H1 (cell line): ENCODE data around the gene GNAI1. TPM values are rescaled to one million over a fixed set of nuclear protein-coding genes. Genes with fewer than 3 reads are reported as not detected.

Source experiments
- CTCF ChIA-PET: fragments of 300-600 bp; sonication (Branson Sonifier 250); formaldehyde crosslinking; loops from one replicate; lab custom pipeline; 2021; ENCODE audit not compliant: partially characterized antibody; lab: Charles Lee
- POLR2A ChIA-PET: fragments of 300-600 bp; sonication (Branson Sonifier 250); formaldehyde crosslinking; loops from one replicate; lab custom pipeline; 2021; ENCODE audit warnings: inconsistent platforms; ENCODE audit not compliant: partially characterized antibody; lab: Charles Lee
- DNase-seq, 2 experiments: peaks; one replicate each; pipeline versions ENCODE4 v3.0.0 to v3.0.0-alpha.2; 2010 to 2022; ENCODE audit warnings: low spot score in 2 of 2, low read depth in 1 of 2, mixed read lengths in 1 of 2
- FAIRE-seq: peaks from 2 replicates; lab custom pipeline; 2011; peaks lifted over from hg19 to GRCh38; lab: Jason Lieb, UNC
- H2AFZ ChIP-seq: 2 replicates; pipeline ENCODE4 v1.8.1; 2012; ENCODE audit warnings: low read length, inconsistent platforms
- H2AK5ac ChIP-seq: 2 replicates; pipeline ENCODE4 v1.6.1; 2013; ENCODE audit warnings: low read depth, low read length
- H2BK120ac ChIP-seq: replicated peaks from 2 replicates; pipeline ENCODE3; 2013; ENCODE audit warnings: low read depth, low read length, inconsistent platforms
- H2BK12ac ChIP-seq: 2 replicates; pipeline ENCODE4 v1.6.1; 2013; ENCODE audit warnings: low read depth, low read length
- H2BK15ac ChIP-seq: 2 replicates; pipeline ENCODE4 v1.6.1; 2013; ENCODE audit warnings: low read length
- H2BK20ac ChIP-seq: 2 replicates; pipeline ENCODE4 v1.6.1; 2013; ENCODE audit warnings: low read length
- H2BK5ac ChIP-seq: 2 replicates; pipeline ENCODE4 v1.6.1; 2013; ENCODE audit warnings: low read depth, low read length
- H3K14ac ChIP-seq: 2 replicates; pipeline ENCODE4 v1.6.1; 2013; ENCODE audit warnings: inconsistent platforms; ENCODE audit not compliant: insufficient read length
- H3K18ac ChIP-seq: 2 replicates; pipeline ENCODE4 v1.6.1; 2013; ENCODE audit warnings: low read length; ENCODE audit errors: extremely low read depth
- H3K23ac ChIP-seq: 2 replicates; pipeline ENCODE4 v1.6.1; 2013; ENCODE audit warnings: inconsistent platforms; ENCODE audit not compliant: insufficient read length
- H3K23me2 ChIP-seq: 2 replicates; pipeline ENCODE4 v1.6.1; 2013; ENCODE audit warnings: low read depth, low read length
- H3K27ac ChIP-seq: 2 replicates; pipeline ENCODE4 v1.6.1; 2011; ENCODE audit warnings: low read depth, low read length, inconsistent platforms
- H3K27me3 ChIP-seq, 4 experiments: replicated peaks in 1 of 4; 1 replicate in 1 of 4; 2 replicates in 3 of 4; pipeline versions ENCODE4 v1.6.1 to v1.8.1; 2011 to 2013; ENCODE audit warnings: low read length in 3 of 4, mild to moderate bottlenecking in 3 of 4, inconsistent platforms in 2 of 4, mixed read lengths in 2 of 4, moderate library complexity in 1 of 4; ENCODE audit not compliant: control insufficient read depth in 3 of 4, insufficient read depth in 3 of 4; ENCODE audit errors: extremely low read depth in 1 of 4
- H3K36me3 ChIP-seq, 4 experiments: 2 replicates each; pipeline versions ENCODE4 v1.6.1 to v1.8.1; 2011 to 2013; ENCODE audit warnings: mild to moderate bottlenecking in 4 of 4, low read length in 3 of 4, moderate library complexity in 2 of 4, control low read depth in 1 of 4, inconsistent platforms in 1 of 4; ENCODE audit not compliant: insufficient read depth in 4 of 4, control insufficient read depth in 2 of 4
- H3K4ac ChIP-seq: replicated peaks from 2 replicates; pipeline ENCODE3; 2013; ENCODE audit warnings: low read length, low read depth, mixed read lengths, inconsistent platforms; ENCODE audit not compliant: insufficient read length
- H3K4me1 ChIP-seq, 4 experiments: replicated peaks in 1 of 4; 1 replicate in 1 of 4; 2 replicates in 3 of 4; pipeline versions ENCODE4 v1.6.1 to v1.8.1; 2011 to 2013; ENCODE audit warnings: low read length in 3 of 4, inconsistent platforms in 2 of 4, mixed read lengths in 1 of 4; ENCODE audit not compliant: insufficient read depth in 4 of 4, control insufficient read depth in 3 of 4
- H3K4me2 ChIP-seq, 2 experiments: 2 replicates each; pipeline versions ENCODE4 v1.6.1 to v1.8.1; 2011 to 2013; ENCODE audit warnings: low read depth in 2 of 2, low read length in 2 of 2, control low read depth in 1 of 2, inconsistent platforms in 1 of 2, mild to moderate bottlenecking in 1 of 2; ENCODE audit not compliant: insufficient read depth in 1 of 2
- H3K4me3 ChIP-seq, 4 experiments: fragments of 200-600, 300-600 bp in 1 of 4; sonication (generic), shearing (Covaris generic), sonication (Bioruptor Twin) in 1 of 4; 2 replicates each; pipeline versions ENCODE4 v1.5.1 to v1.8.1; 2011 to 2016; ENCODE audit warnings: low read length in 4 of 4, low read depth in 3 of 4, control low read depth in 2 of 4, inconsistent platforms in 2 of 4, mild to moderate bottlenecking in 2 of 4, mixed read lengths in 1 of 4, moderate library complexity in 1 of 4; ENCODE audit not compliant: insufficient read depth in 2 of 4; ENCODE audit errors: extremely low read depth in 1 of 4
- H3K56ac ChIP-seq: replicated peaks from 2 replicates; pipeline ENCODE3; 2013; ENCODE audit warnings: low read depth, mild to moderate bottlenecking, mixed read lengths, low read length, inconsistent platforms; ENCODE audit not compliant: insufficient read length
- H3K79me1 ChIP-seq: 2 replicates; pipeline ENCODE4 v1.6.1; 2013; ENCODE audit warnings: low read depth, low read length, control low read depth
- H3K79me2 ChIP-seq, 2 experiments: 2 replicates each; pipeline versions ENCODE4 v1.6.1 to v1.8.1; 2012 to 2013; ENCODE audit warnings: low read length in 2 of 2, mild to moderate bottlenecking in 2 of 2, inconsistent platforms in 1 of 2; ENCODE audit not compliant: insufficient read depth in 2 of 2, control insufficient read depth in 1 of 2
- H3K9ac ChIP-seq, 4 experiments: replicated peaks in 1 of 4; 1 replicate in 1 of 4; 2 replicates in 3 of 4; pipeline versions ENCODE4 v1.6.1 to v1.8.1; 2011 to 2013; ENCODE audit warnings: low read depth in 3 of 4, low read length in 3 of 4, control low read depth in 2 of 4, mild to moderate bottlenecking in 2 of 4, moderate library complexity in 2 of 4, inconsistent platforms in 1 of 4; ENCODE audit errors: extremely low read depth in 1 of 4
- H3K9me3 ChIP-seq, 2 experiments: 2 replicates each; pipeline versions ENCODE4 v1.6.1 to v1.8.1; 2012 to 2013; ENCODE audit warnings: mild to moderate bottlenecking in 2 of 2, moderate library complexity in 2 of 2, control low read depth in 1 of 2, inconsistent platforms in 1 of 2, low read depth in 1 of 2, low read length in 1 of 2, mixed read lengths in 1 of 2; ENCODE audit not compliant: insufficient read depth in 2 of 2
- H4K20me1 ChIP-seq, 2 experiments: replicated peaks in 1 of 2; 2 replicates each; pipeline versions ENCODE3 to v1.8.1; 2011 to 2013; ENCODE audit warnings: inconsistent platforms in 2 of 2, low read length in 2 of 2, mild to moderate bottlenecking in 1 of 2; ENCODE audit not compliant: insufficient read depth in 2 of 2, control insufficient read depth in 1 of 2
- H4K5ac ChIP-seq: 2 replicates; pipeline ENCODE4 v1.6.1; 2013; ENCODE audit warnings: low read length, low read depth, mixed read lengths, inconsistent platforms; ENCODE audit not compliant: insufficient read length
- H4K8ac ChIP-seq: 2 replicates; pipeline ENCODE4 v1.8.0; 2013; ENCODE audit warnings: mild to moderate bottlenecking, moderate library complexity, low read length, inconsistent platforms; ENCODE audit not compliant: insufficient read depth; ENCODE audit errors: extremely low read depth
- H4K91ac ChIP-seq: replicated peaks from 2 replicates; pipeline ENCODE3; 2013; ENCODE audit warnings: low read length, mixed read lengths, inconsistent platforms; ENCODE audit not compliant: insufficient read length
- ATF2 ChIP-seq: IDR thresholded peaks from 2 replicates; pipeline ENCODE4 v1.6.1; 2012; ENCODE audit warnings: low read length, inconsistent platforms
- CEBPB ChIP-seq: IDR thresholded peaks from 2 replicates; pipeline ENCODE4 v1.6.1; 2012; ENCODE audit warnings: low read depth, low read length
- CREB1 ChIP-seq: IDR thresholded peaks from 2 replicates; pipeline ENCODE4 v1.6.1; 2012; ENCODE audit warnings: inconsistent platforms
- E2F6 ChIP-seq: IDR thresholded peaks from 2 replicates; pipeline ENCODE4 v1.6.1; 2012; ENCODE audit warnings: inconsistent platforms
- EP300 ChIP-seq, 2 experiments: IDR thresholded peaks; 1 replicate in 1 of 2; 2 replicates in 1 of 2; pipeline ENCODE4 v1.6.1; 2011 to 2012; ENCODE audit warnings: low read depth in 2 of 2, low read length in 2 of 2, mild to moderate bottlenecking in 2 of 2, borderline replicate concordance in 1 of 2, inconsistent platforms in 1 of 2, moderate library complexity in 1 of 2
- KDM5A ChIP-seq: fragments of 200-600 bp; IDR thresholded peaks from 2 replicates; pipeline ENCODE4 v1.7.1; 2012; ENCODE audit warnings: mild to moderate bottlenecking, low read length, inconsistent platforms, mixed read lengths
- MAX ChIP-seq: IDR thresholded peaks from 2 replicates; pipeline ENCODE4 v1.6.1; 2012; ENCODE audit warnings: inconsistent platforms
- POU5F1 ChIP-seq: IDR thresholded peaks from 2 replicates; pipeline ENCODE4 v1.6.1; 2011; ENCODE audit warnings: low read depth, mild to moderate bottlenecking, low read length, moderate library complexity
- RXRA ChIP-seq: IDR thresholded peaks from 2 replicates; pipeline ENCODE4 v1.6.1; 2011; ENCODE audit warnings: low read depth, mild to moderate bottlenecking, low read length, moderate library complexity; ENCODE audit not compliant: insufficient read depth
- SP2 ChIP-seq: IDR thresholded peaks from 2 replicates; pipeline ENCODE4 v1.6.1; 2012; ENCODE audit warnings: mild to moderate bottlenecking, low read length, inconsistent platforms
- TAF1 ChIP-seq: IDR thresholded peaks from 2 replicates; pipeline ENCODE4 v1.6.1; 2011; ENCODE audit warnings: mild to moderate bottlenecking, low read depth, low read length
- TCF12 ChIP-seq: IDR thresholded peaks from 2 replicates; pipeline ENCODE4 v1.6.1; 2011; ENCODE audit warnings: low read depth, mild to moderate bottlenecking, low read length
- ZNF274 ChIP-seq: IDR thresholded peaks from 2 replicates; pipeline ENCODE4 v1.7.0; 2012; ENCODE audit warnings: low read length, borderline replicate concordance; ENCODE audit errors: extremely low read depth
- WGBS, 2 experiments: shearing (Covaris generic) in 1 of 2; methylation state at CpG; one replicate each; pipeline versions ENCODE4 v1.1.6 to v1.1.7; 2013 to 2015; ENCODE audit warnings: low lambda C conversion rate in 2 of 2, mixed read lengths in 2 of 2, inconsistent platforms in 1 of 2, low coverage in 1 of 2, missing lambda C conversion rate in 1 of 2; ENCODE audit not compliant: insufficient replicate concordance in 2 of 2, insufficient coverage in 1 of 2, insufficient read length in 1 of 2; ENCODE audit errors: extremely low coverage in 1 of 2, missing lambda C conversion rate in 1 of 2; 5-methylcytosine and 5-hydroxymethylcytosine counted together
- polyA plus RNA-seq, 7 experiments: library from polyadenylated mRNA; depleted of rRNA in 3 of 7; stranded (reverse) in 5 of 7; unstranded in 2 of 7; fragments of >200 nt in 5 of 7; fragments of 200-250 nt in 2 of 7; gene quantifications; 1 replicate in 5 of 7; 2 replicates in 1 of 7; 4 replicates in 1 of 7; pipeline versions ENCODE4 v1.2.1 to v1.2.3, GENCODE V29; 2011 to 2013; ENCODE audit warnings: missing spikeins in 2 of 7, mixed read lengths in 2 of 7
- total RNA-seq: library from RNA; stranded (reverse); fragmentation: NEBNext Ultra II Directional; extraction: Animal tissue kit (Norgen Biotek cat#: 25700); gene quantifications from 2 replicates; pipeline ENCODE4 v1.2.1, GENCODE V29; 2021

GNAI1 gene
- total and polyA plus RNA-seq, 2 of the 8 experiments (the other 6 are each of a cell fraction or from before 2014, with no cell fraction given), result 8.0 to 29.5 TPM

GRCh38 chr7:80236681-80237080 lies 102.0 kb downstream of the GNAI1 start:
- CTCF ChIA-PET, result no interaction called here
- H2BK15ac ChIP-seq, result no peak overlapping the region
- no peak overlapping the region for H3K27ac ChIP-seq
- no peak for DNase-seq
- no peak overlapping the region for H3K14ac ChIP-seq
- no peak overlapping the region for H3K4ac ChIP-seq
- H3K4me3 ChIP-seq, result no peak overlapping the region
- H3K4me1 ChIP-seq, result no peaks in the 10 kb centered on the region
- H4K5ac ChIP-seq, result no peak overlapping the region
- H2AFZ ChIP-seq, result no peak overlapping the region
- no peak overlapping the region for H2BK5ac ChIP-seq
- no peaks in the 10 kb centered on the region for H4K20me1 ChIP-seq
- H2BK120ac ChIP-seq, result no peak overlapping the region
- no peak overlapping the region for H3K56ac ChIP-seq
- no peak overlapping the region for H3K9ac ChIP-seq
- WGBS, 2 experiments, result 96% methylated on average over 1 of the region's 1 CpG; no CpG with 5 or more reads in 1 of the 2 experiments
- no peak overlapping the region for H4K91ac ChIP-seq
- no peaks in the 10 kb centered on the region for H3K9me3 ChIP-seq
- no peak for FAIRE-seq
- H3K79me2 ChIP-seq, result no peaks in the 10 kb centered on the region
- no peaks in the 10 kb centered on the region for H3K23me2 ChIP-seq
- H3K79me1 ChIP-seq, result no peaks in the 10 kb centered on the region
- no peak overlapping the region for H4K8ac ChIP-seq
- H3K23ac ChIP-seq, result no peak overlapping the region
- H2BK12ac ChIP-seq, result no peak overlapping the region
- no peak overlapping the region for H2BK20ac ChIP-seq
- POLR2A ChIA-PET, result no interaction called here
- H2AK5ac ChIP-seq, result no peak overlapping the region
- H3K27me3 ChIP-seq, result no peaks in the 10 kb centered on the region
- H3K36me3 ChIP-seq, result no peaks in the 10 kb centered on the region
- H3K18ac ChIP-seq, result no peak overlapping the region
- H3K4me2 ChIP-seq, result no peak overlapping the region
- TF ChIP-seq TAF1 (no peak), CREB1 (no peak), ATF2 (no peak), SP2 (no peak), EP300 (IDR thresholded peaks at IDR 0.05; ENCODE audit: borderline replicate concordance in 1 of 2, low read depth in 2 of 2, low read length in 2 of 2) (no peak), E2F6 (no peak), POU5F1 (no peak), RXRA (no peak), KDM5A (no peak), ZNF274 (no peak), CEBPB (no peak), MAX (no peak), TCF12 (no peak)
